ENCODE data around the gene ZNF488.

ZNF488 gene

DNA sequence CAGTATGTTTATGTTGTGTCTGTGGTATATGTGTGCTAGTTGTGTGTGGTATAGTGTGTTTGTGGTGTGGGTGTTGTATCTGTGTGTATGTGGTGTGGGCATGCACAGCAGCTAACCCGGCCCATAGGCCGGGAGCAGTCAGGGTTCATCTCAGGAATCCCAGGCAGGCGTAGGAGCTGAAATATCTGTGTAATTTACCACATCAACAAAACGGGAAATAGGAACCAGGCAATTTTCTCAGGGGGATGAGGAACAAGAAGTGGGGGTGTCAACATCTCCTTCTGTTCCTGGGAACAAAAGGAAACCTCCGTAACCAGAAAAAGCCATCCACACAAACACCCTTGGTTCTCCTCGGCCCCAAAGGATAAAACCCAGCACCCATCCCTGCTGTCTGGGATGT, 24.5 kb upstream of the ZNF488 start:
- H4K20me1 ChIP-seq (ENCODE audit: insufficient read depth) = no peaks in the 10 kb centered on the region
- TF ChIP-seq, protein P1, sequence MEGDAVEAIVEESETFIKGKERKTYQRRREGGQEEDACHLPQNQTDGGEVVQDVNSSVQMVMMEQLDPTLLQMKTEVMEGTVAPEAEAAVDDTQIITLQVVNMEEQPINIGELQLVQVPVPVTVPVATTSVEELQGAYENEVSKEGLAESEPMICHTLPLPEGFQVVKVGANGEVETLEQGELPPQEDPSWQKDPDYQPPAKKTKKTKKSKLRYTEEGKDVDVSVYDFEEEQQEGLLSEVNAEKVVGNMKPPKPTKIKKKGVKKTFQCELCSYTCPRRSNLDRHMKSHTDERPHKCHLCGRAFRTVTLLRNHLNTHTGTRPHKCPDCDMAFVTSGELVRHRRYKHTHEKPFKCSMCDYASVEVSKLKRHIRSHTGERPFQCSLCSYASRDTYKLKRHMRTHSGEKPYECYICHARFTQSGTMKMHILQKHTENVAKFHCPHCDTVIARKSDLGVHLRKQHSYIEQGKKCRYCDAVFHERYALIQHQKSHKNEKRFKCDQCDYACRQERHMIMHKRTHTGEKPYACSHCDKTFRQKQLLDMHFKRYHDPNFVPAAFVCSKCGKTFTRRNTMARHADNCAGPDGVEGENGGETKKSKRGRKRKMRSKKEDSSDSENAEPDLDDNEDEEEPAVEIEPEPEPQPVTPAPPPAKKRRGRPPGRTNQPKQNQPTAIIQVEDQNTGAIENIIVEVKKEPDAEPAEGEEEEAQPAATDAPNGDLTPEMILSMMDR (conservative IDR thresholded peaks at IDR 0.05; ENCODE audit: low read depth, low read length) = no peak
- no peak overlapping the region for H3K27ac ChIP-seq
- H3K36me3 ChIP-seq (ENCODE audit: insufficient read depth) = no peaks in the 10 kb centered on the region
- no peak overlapping the region for H3K4me2 ChIP-seq
- H2AFZ ChIP-seq (ENCODE audit: low read depth) = no peak overlapping the region
- no peaks in the 10 kb centered on the region for H3K27me3 ChIP-seq (ENCODE audit: insufficient read depth, low read depth)
- H3K4me3 ChIP-seq (IDR thresholded peaks at IDR 0.05; ENCODE audit: insufficient read depth, low read depth, low read length) = no peak overlapping the region
- no peaks in the 10 kb centered on the region for H3K4me1 ChIP-seq (ENCODE audit: low read depth, poor library complexity, severe bottlenecking)
- H3K9ac ChIP-seq = no peak overlapping the region
- H3K79me2 ChIP-seq (ENCODE audit: insufficient read depth, low read depth) = no peaks in the 10 kb centered on the region

DNA sequence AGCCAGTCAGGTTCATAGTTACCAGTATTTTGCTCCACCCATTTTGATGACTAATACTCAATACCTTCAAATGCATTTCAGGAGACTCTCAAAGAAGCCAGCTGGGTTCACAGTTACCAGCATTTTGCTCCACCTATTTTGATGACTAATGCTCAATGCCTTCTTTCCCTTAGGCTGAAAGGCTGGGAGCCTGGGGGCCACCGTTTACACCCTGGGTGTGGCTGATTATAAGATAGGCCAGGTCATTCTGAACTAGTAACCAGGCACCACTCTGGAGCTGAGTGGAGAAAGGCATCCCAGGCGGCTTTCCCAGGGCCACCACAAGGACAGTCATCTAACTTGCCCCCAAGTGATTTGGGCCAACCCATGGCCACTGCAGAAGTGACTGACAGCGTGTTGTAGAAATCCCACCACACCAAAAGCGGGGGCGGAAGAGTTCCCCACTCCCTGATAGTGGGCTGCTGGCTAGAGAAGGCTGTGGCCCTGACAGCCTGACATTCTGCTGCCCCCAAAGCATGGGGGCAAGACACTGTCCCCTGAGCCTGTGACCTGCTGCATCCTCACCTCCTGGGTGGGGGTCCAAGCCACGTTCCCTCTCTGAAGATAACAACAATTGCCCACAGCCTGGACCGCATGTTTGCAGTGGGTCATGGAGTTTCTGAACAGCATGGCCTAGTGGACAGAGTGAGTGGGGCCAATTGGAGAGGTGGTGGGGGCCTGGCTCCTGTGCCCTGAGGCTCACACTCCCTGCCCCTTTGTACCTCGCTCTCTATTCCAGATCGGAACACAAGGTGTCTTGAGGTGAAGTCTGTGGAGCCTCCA, 23.0 kb upstream of the ZNF488 start:
- Histone ChIP-seq H3K4me3 (IDR thresholded peaks at IDR 0.05; ENCODE audit: insufficient read depth, low read depth, low read length) (no peak overlapping the region), H3K36me3 (ENCODE audit: insufficient read depth) (no peaks in the 10 kb centered on the region), H3K27me3 (ENCODE audit: insufficient read depth, low read depth) (no peaks in the 10 kb centered on the region), H4K20me1 (ENCODE audit: insufficient read depth) (no peaks in the 10 kb centered on the region), H3K27ac (no peak overlapping the region), H3K9ac (no peak overlapping the region), H3K79me2 (ENCODE audit: insufficient read depth, low read depth) (no peaks in the 10 kb centered on the region), H2AFZ (ENCODE audit: low read depth) (no peak overlapping the region), H3K4me2 (no peak overlapping the region), H3K4me1 (ENCODE audit: low read depth, poor library complexity, severe bottlenecking) (no peaks in the 10 kb centered on the region)
- TF ChIP-seq, protein P1 (conservative IDR thresholded peaks at IDR 0.05; ENCODE audit: low read depth, low read length) = no peak

GRCh38 chr10:47406548-47406869, 22.4 kb upstream of the ZNF488 start:
- no peak overlapping the region for H3K27ac ChIP-seq
- no peaks in the 10 kb centered on the region for H3K27me3 ChIP-seq (ENCODE audit: insufficient read depth, low read depth)
- H3K4me1 ChIP-seq (ENCODE audit: low read depth, poor library complexity, severe bottlenecking) = no peaks in the 10 kb centered on the region

DNA sequence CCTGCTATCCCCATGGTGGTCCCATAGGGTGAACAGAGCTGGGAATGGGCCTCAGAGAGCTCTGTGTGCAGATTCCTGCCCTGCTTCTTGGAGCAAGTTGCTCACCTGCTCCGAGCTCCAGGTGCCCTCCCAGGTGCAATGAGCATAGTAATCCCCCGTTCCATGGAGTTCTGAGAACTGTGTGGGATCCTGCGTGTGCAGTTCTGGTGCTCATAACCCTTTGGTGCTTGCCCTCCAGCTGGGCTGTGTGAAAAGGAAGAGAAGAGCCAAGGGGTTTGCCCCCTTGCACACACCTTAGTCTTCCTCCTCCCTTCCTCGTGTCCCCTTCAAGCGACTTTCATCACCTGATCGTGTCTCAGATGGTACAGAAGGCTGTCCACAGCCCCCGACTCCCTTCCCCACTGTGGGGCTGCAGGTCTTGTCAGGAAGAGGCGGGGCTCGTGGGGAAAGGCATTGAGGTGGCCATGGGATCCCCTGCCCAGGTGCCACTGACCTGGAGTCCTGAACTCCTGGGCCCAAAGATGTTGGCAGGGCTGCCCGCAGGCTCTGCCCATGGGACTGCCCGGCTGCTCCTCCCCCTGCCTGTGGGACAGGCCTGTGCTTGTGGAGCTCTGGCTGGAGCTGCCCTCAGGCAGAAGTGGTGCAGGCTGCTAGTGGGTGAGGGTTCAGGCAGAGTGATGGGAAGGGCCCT, 21.9 kb upstream of the ZNF488 start:
- H3K4me2 ChIP-seq = no peak overlapping the region
- TF ChIP-seq, protein P1 (conservative IDR thresholded peaks at IDR 0.05; ENCODE audit: low read depth, low read length) = no peak

More at GRCh38 chr10:47406548-47406869, 22.4 kb upstream of the ZNF488 start:
- H2AFZ ChIP-seq (ENCODE audit: low read depth) = no peak overlapping the region
- TF ChIP-seq, protein P1 (conservative IDR thresholded peaks at IDR 0.05; ENCODE audit: low read depth, low read length) = no peak
- H3K9ac ChIP-seq = no peak overlapping the region
- no peaks in the 10 kb centered on the region for H4K20me1 ChIP-seq (ENCODE audit: insufficient read depth)
- no peaks in the 10 kb centered on the region for H3K36me3 ChIP-seq (ENCODE audit: insufficient read depth)
- no peak overlapping the region for H3K4me2 ChIP-seq
- no peak overlapping the region for H3K4me3 ChIP-seq (IDR thresholded peaks at IDR 0.05; ENCODE audit: insufficient read depth, low read depth, low read length)
- H3K79me2 ChIP-seq (ENCODE audit: insufficient read depth, low read depth) = no peaks in the 10 kb centered on the region

More for the DNA sequence above, 21.9 kb upstream of the ZNF488 start:
- no peak overlapping the region for H3K27ac ChIP-seq
- no peak overlapping the region for H3K4me3 ChIP-seq (IDR thresholded peaks at IDR 0.05; ENCODE audit: insufficient read depth, low read depth, low read length)
- H3K36me3 ChIP-seq (ENCODE audit: insufficient read depth) = no peaks in the 10 kb centered on the region
- no peak overlapping the region for H3K9ac ChIP-seq
- H3K79me2 ChIP-seq (ENCODE audit: insufficient read depth, low read depth) = no peaks in the 10 kb centered on the region
- no peak overlapping the region for H2AFZ ChIP-seq (ENCODE audit: low read depth)
- H4K20me1 ChIP-seq (ENCODE audit: insufficient read depth) = no peaks in the 10 kb centered on the region
- no peaks in the 10 kb centered on the region for H3K4me1 ChIP-seq (ENCODE audit: low read depth, poor library complexity, severe bottlenecking)
- no peaks in the 10 kb centered on the region for H3K27me3 ChIP-seq (ENCODE audit: insufficient read depth, low read depth)
